Measurements from ENCODE around the gene SLC2A2. TPM values are rescaled to one million over a fixed set of nuclear protein-coding genes. Genes with fewer than 3 reads are reported as not detected.

Gene SLC2A2
- total RNA-seq, 1 experiment from 2014 or later, result not detected

GRCh38 chr3:170982733-170983132, 43.8 kb downstream of the SLC2A2 start:
- Mint-ChIP-seq H3K27me3 (ENCODE audit: low read depth) (no peaks in the 10 kb centered on the region), H3K27ac (no peak overlapping the region), H3K36me3 (no peaks in the 10 kb centered on the region), H3K4me1 (peaks cover 9% of the 10 kb centered on the region), H3K4me3 (no peak overlapping the region), H3K9me3 (peaks cover 4% of the 10 kb centered on the region)
- DNase-seq (ENCODE audit: low spot score), result no peak
- ATAC-seq, result no peak
- POLR2A ChIA-PET, result no interaction called here
- CTCF ChIA-PET, result no interaction called here
- TF ChIP-seq NFATC4 (CRISPR knock-in tag; IDR thresholded peaks at IDR 0.05), result no peak
- TF ChIP-seq GRHL2 (CRISPR knock-in tag; IDR thresholded peaks at IDR 0.05; ENCODE audit: insufficient replicate concordance, severe bottlenecking), result no peak
- no peak for TF ChIP-seq MLX (CRISPR knock-in tag; IDR thresholded peaks at IDR 0.05)
- no peak for TF ChIP-seq ERG (CRISPR knock-in tag; IDR thresholded peaks at IDR 0.05)
- TF ChIP-seq OVOL2 (CRISPR knock-in tag; IDR thresholded peaks at IDR 0.05; ENCODE audit: borderline replicate concordance), result no peak
- TF ChIP-seq NFE2L1 (CRISPR knock-in tag; IDR thresholded peaks at IDR 0.05), result no peak
- no peak for TF ChIP-seq KAT7 (CRISPR knock-in tag; IDR thresholded peaks at IDR 0.05; ENCODE audit: borderline replicate concordance)
- no peak for TF ChIP-seq GTF2I (CRISPR knock-in tag; conservative IDR thresholded peaks at IDR 0.05)
- no peak for TF ChIP-seq USF1 (CRISPR knock-in tag; IDR thresholded peaks at IDR 0.05)
- TF ChIP-seq NFYB (CRISPR knock-in tag; conservative IDR thresholded peaks at IDR 0.05; ENCODE audit: low read depth), result no peak
- no peak for TF ChIP-seq GABPB1 (CRISPR knock-in tag; IDR thresholded peaks at IDR 0.05)
- TF ChIP-seq CBFB (CRISPR knock-in tag; IDR thresholded peaks at IDR 0.05; ENCODE audit: low read depth), result no peak
- no peak for TF ChIP-seq ARID4B (CRISPR knock-in tag; IDR thresholded peaks at IDR 0.05; ENCODE audit: borderline replicate concordance)
- TF ChIP-seq STAT6 (CRISPR knock-in tag; conservative IDR thresholded peaks at IDR 0.05; ENCODE audit: low read depth), result no peak
- no peak for TF ChIP-seq PREB (CRISPR knock-in tag; IDR thresholded peaks at IDR 0.05; ENCODE audit: borderline replicate concordance)
- TF ChIP-seq TEAD1 (CRISPR knock-in tag; IDR thresholded peaks at IDR 0.05), result no peak
- TF ChIP-seq ZNF423 (CRISPR knock-in tag; IDR thresholded peaks at IDR 0.05), result no peak
